Effector CD4-positive, alpha-beta T cell (primary cell): ENCODE data around the gene UGT1A1. TPM values are rescaled to one million over a fixed set of nuclear protein-coding genes. Genes with fewer than 3 reads are reported as not detected.
"Not testable (repeated sequence)": the region's sequence is repeated elsewhere in the genome, so short reads cannot be mapped to it uniquely, and the experiment has no call there.

Source experiments
- DNase-seq: peaks from one replicate; pipeline ENCODE4 v3.0.0-alpha.2; 2020
- total RNA-seq: gene quantifications from one replicate; lab custom pipeline; 2026; lab: John Stamatoyannopoulos, UW

The UGT1A1 gene
- not detected for total RNA-seq

GRCh38 chr2:233760043-233760442, at the start of gene UGT1A1:
UGT1A1 (plus strand) TSS chr2:233760270; CDS start chr2:233760288, 18 bp downstream.
- no peak for DNase-seq

GRCh38 chr2:233711312-233712008, 48.6 kb upstream of the UGT1A1 start:
- DNase-seq = peak; percentile 42

- DNase-seq = no peak
Observed at GRCh38 chr2:233712611-233713261, 47.3 kb upstream of the UGT1A1 start, which contains the start of gene UGT1A5. UGT1A5 (plus strand) TSS chr2:233712907; CDS start chr2:233712992, 85 bp downstream.

GRCh38 chr2:233713262-233713615, 46.8 kb upstream of the UGT1A1 start:
- DNase-seq = no peak

GRCh38 chr2:233714121-233714520, 45.9 kb upstream of the UGT1A1 start:
- DNase-seq = no peak

- DNase-seq = no peak
Observed at GRCh38 chr2:233718552-233718951, 41.5 kb upstream of the UGT1A1 start, which contains the start of gene UGT1A4. UGT1A4 (plus strand) TSS chr2:233718736; CDS start chr2:233718821, 85 bp downstream.

- DNase-seq = no peak
Observed at GRCh38 chr2:233728723-233729301, 31.3 kb upstream of the UGT1A1 start, which contains the start of gene UGT1A3. UGT1A3 (plus strand) TSS chr2:233729042; CDS start chr2:233729127, 85 bp downstream.

GRCh38 chr2:233736868-233737653, 23.0 kb upstream of the UGT1A1 start:
- DNase-seq = not testable (repeated sequence)

GRCh38 chr2:233740870-233741269, 19.2 kb upstream of the UGT1A1 start:
- DNase-seq = no peak

GRCh38 chr2:233743464-233744259, 16.4 kb upstream of the UGT1A1 start:
- no peak for DNase-seq

GRCh38 chr2:233745073-233745755, 14.9 kb upstream of the UGT1A1 start:
- no peak for DNase-seq

- DNase-seq = not testable (repeated sequence)
Observed at GRCh38 chr2:233745838-233746237, 14.2 kb upstream of the UGT1A1 start.

GRCh38 chr2:233746475-233747282, 13.4 kb upstream of the UGT1A1 start:
- DNase-seq = no peak

- no peak for DNase-seq
Observed at GRCh38 chr2:233747283-233747544, 12.9 kb upstream of the UGT1A1 start.

- DNase-seq = not testable (repeated sequence)
Observed at GRCh38 chr2:233750689-233751088, 9.4 kb upstream of the UGT1A1 start.

GRCh38 chr2:233751212-233752009, 8.7 kb upstream of the UGT1A1 start:
- not testable (repeated sequence) for DNase-seq

GRCh38 chr2:233754872-233755611, 5.0 kb upstream of the UGT1A1 start:
- no peak for DNase-seq

GRCh38 chr2:233756429-233757081, 3.5 kb upstream of the UGT1A1 start:
- DNase-seq = no peak

- no peak for DNase-seq
Observed at GRCh38 chr2:233758141-233758540, 1.9 kb upstream of the UGT1A1 start.
